ENCODE results near the gene ATP10B. TPM values are rescaled to one million over a fixed set of nuclear protein-coding genes. Genes with fewer than 3 reads are reported as not detected.

ATP10B gene
- total and polyA plus RNA-seq, 2 of the 8 experiments (the other 6 are each of a cell fraction or from before 2014, with no cell fraction given), result 0.06 to 0.11 TPM

DNA sequence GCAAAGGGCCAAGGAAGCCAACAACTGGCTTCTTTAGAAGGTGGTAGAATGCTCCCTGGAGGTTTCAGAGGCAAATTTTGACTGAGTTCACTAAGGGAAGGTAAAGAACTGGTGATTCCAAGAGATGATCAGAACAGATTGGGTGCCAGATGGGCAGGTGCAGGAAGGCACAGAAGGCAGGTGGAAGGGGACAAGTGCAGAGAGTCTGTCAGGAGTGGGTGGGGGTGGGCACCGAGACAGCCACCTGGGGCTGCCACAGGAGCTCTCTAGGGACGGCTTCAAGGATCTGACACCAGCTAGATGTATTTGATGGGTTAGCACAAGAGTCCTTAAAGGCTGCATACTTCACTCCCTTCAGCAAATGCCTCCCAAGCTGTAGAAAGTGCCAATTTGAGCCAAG lies 223.0 kb downstream of the ATP10B start (continued):
- TF ChIP-seq RFX5 (IDR thresholded peaks at IDR 0.05; ENCODE audit: borderline replicate concordance, low read depth, low read length) (no peak), RXRA (IDR thresholded peaks at IDR 0.05; ENCODE audit: insufficient read depth, low read depth, low read length) (no peak), EZH2 (IDR thresholded peaks at IDR 0.05; ENCODE audit: low read depth, low read length, severe bottlenecking) (no peak)

Data from H1 (cell line).